Measurements from ENCODE around the gene TBC1D20.
"Not testable (repeated sequence)": the region's sequence is repeated elsewhere in the genome, so short reads cannot be mapped to it uniquely, and the experiment has no call there.

The TBC1D20 gene, protein sequence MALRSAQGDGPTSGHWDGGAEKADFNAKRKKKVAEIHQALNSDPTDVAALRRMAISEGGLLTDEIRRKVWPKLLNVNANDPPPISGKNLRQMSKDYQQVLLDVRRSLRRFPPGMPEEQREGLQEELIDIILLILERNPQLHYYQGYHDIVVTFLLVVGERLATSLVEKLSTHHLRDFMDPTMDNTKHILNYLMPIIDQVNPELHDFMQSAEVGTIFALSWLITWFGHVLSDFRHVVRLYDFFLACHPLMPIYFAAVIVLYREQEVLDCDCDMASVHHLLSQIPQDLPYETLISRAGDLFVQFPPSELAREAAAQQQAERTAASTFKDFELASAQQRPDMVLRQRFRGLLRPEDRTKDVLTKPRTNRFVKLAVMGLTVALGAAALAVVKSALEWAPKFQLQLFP

DNA sequence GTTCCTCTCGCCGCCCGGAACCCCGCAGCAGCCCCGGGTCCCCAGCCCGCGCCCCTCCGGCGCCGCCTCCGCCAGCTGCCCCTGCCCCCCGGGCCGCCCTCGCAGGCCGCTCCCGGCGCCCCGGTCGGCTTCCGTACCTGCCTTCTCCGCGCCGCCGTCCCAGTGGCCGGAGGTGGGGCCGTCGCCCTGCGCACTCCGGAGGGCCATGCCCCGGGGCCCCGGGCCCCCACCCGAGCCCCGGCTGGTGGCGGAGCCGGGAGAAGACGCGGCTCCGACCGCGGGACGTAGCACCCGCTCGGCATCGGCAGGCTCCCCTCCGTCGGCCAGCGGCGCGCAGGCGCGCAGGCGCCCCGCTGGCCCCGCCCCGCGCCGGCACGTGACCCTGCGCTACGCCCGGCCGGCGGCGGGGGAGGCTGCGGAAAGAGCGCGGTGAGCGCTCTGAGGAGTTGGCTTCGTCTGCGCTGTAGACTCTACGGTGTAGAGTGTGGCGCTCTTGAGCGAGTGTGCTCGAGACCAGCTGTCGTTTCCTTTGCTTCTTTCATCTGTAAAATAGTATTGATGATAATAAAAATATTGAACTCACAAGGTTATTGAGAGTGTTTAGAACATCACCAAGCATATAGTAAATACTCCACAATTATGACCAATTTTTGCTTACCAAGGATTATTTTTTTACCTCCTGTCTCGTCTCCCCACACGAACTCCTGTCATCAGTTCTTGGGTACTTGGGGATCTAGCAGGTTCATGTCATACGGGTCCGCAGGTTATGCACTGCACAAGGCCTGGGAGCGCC, at the start of gene TBC1D20:
TSS of gene TBC1D20 (minus strand) at position 335 of the 793 bp plus-strand sequence. CDS start at position 207, 128 bp downstream.
- DNase-seq (ENCODE audit: low read depth in 2 of 2) = peak; percentile 67 to 68

DNA sequence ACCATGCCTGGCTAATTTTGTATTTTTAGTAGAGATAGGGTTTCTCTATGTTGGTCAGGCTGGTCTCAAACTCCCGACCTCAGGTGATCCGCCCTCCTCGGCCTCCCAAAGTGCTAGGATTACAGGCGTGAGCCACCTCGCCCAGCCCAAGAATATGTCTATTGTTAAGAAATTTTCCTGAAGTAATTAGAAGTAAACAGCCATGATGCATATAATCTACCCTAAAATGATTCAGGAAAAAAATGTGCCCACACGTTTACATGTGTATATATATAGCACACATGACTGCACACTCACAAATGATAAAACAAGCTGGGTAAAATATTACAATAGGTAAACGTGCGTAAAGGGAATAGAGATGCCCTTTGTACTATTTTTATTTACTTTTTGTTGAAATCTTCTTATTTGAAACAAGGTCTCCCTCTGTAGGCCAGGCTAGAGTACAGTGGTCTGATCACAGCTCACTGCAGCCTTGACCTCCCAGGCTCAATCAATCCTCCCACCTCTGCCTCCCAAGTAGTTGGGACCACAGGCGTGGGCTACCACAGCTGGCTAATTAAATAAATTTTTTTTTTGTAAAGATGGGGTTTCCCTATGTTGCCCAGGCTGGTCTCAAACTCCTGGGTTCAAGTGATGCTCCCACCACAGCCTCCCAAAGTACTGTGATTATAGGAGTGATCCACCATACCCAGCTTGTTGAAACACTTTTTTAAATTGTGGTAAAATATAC, 48.2 kb upstream of the TBC1D20 start:
- not testable (repeated sequence) for DNase-seq (ENCODE audit: low read depth in 2 of 2)

DNA sequence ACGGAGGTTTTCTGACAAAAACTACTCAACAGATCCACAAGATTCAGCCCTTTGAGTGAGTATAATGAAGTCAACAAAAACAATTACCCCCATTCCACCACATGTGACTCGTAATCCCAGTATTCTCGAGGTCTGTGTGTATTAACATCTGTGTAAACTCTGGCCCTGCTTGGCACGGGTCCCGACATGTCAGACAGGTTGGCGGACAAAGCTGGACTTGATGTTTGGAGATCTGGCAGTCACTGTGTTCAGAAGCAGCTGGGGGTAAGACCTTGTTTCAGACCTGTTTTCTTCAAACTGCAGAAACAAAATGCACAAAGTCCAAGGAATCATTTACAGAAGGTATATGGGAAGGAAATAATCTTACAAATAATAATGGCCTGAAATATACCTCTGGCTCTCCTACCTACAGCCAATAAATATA, 46.0 kb upstream of the TBC1D20 start:
- DNase-seq (ENCODE audit: low read depth in 2 of 2) = not testable (repeated sequence)

DNA sequence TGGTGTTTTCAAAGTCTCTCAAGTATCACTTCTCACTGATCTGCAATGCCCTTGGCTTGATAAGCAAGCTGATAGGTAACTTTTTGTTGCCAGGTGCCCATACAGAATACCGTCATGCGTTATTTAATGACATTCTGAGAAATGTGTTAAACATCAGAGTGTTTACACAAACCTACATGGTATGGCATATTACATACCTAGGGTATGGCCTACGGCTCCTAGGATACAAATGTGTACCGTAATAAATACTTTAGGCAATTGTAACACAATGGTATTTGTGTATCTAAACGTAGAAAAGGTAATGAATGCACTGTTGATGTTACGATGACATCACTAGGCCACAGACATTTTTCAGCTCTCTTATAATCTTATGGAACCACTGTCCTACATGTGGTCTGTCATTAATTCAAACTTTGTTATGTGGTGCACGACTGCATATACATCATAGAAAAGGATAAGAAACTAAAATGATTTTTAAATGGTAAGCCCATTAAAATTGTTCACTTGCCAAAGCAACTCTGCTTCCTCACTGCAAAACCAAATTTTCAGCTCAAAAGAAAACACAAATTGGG, 45.5 kb upstream of the TBC1D20 start:
- DNase-seq (ENCODE audit: low read depth in 2 of 2) = no peak

DNA sequence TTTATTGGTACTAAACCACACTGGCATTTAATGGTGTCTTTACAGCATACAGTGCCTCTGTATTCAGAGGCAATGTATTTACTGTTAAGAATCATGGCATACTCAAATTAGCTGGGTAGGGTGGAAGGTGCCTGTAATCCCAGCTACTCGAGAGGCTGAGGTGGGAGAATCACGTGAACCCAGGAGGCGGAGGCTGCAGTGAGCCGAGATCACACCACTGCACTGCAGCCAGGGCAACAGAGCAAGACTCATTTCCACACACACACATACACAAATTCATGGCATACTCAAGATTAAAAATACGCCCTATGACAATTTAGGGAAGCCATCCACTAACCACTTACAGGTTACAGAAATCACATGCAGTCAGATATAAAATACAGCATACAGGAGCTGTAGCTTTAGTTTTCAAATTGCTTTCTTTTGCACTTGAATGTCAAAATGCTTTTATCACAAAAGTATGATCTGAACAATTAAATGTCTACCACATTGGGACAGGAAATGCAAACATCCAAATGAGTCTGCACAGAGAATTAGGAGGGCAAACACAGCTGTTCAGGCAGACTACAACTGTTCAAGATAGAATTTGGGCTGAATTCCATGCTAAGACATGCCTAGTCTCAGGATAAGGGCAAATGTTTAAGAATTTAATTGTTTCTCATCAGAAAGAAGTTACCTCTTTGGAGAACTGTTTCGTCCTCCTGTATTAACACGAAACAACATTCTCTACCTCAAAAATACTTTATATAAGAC, 44.8 kb upstream of the TBC1D20 start:
- no peak for DNase-seq (ENCODE audit: low read depth in 2 of 2)

DNA sequence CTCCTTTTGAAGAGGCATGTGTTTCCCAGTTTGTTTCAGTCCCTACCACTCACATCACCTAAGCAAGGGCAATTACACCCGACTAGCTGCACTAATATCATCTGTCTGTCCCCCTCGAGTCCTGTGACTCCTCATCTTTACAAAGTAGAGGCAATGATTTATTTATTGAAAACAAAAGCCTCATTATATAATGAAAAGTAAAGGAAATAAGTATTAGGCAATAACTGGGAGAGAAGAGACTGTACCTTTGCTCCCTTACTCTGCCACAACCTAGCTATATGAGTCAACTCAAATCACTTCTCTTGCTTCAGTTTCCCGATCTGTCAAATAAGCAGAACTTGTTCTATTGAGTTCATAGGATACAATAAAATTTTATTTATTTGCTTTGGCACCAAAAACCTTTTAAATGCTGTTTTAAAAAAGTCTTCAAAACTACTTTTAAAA, 42.3 kb upstream of the TBC1D20 start:
- no peak for DNase-seq (ENCODE audit: low read depth in 2 of 2)

DNA sequence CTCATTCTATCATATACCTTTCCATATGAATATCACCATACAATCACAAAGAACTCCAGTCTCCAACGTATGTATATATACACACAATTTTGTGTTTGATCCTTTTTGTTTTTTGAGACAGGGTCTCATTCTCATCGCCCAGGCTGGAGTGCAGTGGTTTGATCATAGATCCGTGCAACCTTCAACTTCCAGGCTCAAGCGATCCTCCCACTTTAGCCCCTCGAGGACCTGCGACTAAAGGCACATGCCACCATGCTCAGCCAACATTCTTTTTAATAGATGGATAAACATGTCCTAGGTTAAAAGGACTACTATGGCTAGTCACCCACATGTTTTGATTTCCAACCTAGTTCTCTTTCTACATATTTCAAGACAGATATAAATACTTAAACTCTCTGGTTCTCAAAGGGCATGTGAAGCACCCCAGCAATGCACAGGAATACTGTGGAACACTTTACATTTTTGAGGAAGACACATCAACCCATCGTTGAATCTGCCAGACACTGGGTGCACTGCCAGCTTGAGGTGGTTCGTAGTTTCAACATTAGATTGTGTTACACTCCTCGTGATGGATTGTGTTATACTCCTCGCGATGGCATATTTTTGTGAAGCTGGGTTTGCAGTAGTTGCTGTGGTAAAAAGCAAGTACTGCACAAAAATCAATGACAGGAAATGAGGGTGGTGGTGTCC, 40.9 kb upstream of the TBC1D20 start:
- no peak for DNase-seq (ENCODE audit: low read depth in 2 of 2)

DNA sequence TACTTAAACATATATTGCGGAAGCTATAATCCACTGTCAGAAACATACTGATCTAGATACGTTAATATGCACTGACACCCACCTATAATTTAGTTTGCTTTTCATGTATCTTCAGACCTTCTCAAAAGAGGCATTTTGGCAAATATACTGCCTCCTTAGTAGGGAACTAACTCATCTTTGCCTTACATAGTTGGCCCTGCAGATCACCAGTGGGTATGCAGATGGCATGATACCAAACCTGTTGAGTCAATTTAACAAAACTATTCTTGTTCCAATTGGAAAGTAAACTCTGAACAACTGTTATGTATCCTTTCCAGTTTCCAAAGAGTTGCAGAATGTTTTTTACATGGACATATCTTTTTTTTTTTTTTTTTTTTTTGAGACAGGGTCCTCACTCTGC, 35.6 kb upstream of the TBC1D20 start:
- no peak for DNase-seq (ENCODE audit: low read depth in 2 of 2)

DNA sequence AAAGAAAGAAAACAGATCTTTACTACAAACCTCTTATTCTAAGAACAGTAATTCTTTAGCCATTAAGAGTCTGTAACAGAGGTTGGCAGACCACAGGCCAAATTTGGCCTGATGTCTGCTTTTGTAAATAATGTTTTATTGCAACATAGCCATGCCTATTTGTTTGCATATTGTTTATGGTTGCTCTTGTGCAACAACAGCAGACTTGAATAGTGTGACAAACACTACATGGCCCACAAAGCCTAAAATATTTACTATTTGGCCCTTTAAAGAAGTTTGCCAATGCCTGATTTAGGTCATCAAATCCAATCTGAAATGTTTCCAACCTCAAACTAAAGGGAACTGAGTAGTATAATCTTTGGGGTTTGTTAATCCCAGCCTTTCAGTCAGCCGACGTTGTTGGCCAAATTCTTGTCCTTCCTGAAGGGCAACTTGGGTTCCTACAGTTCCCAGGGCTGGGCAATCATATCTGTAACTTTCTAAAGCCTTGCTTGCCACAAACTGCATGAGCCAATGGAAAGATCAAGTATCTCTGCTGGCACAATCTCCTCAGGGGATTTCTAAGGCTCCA, 33.9 kb upstream of the TBC1D20 start:
- DNase-seq (ENCODE audit: low read depth in 2 of 2) = no peak

DNA sequence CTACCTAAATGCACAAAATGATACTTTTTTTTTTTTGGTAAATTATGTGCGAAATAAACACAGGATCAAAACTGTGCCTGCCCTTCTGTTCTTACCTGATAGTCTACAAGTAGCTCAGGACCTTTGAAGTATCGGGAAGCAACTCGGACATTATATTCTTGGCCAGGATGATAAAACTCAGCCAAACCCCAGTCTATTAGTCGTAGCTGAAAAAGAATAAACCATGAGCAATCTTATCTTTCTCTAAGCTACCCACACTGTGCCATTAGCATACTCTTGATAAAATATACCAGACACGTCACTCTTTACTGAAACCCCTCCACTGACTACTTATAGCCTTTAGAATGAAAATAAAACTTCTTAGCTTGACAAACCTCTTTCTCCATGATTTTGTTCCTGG, 29.8 kb upstream of the TBC1D20 start:
- DNase-seq (ENCODE audit: low read depth in 2 of 2) = no peak

DNA sequence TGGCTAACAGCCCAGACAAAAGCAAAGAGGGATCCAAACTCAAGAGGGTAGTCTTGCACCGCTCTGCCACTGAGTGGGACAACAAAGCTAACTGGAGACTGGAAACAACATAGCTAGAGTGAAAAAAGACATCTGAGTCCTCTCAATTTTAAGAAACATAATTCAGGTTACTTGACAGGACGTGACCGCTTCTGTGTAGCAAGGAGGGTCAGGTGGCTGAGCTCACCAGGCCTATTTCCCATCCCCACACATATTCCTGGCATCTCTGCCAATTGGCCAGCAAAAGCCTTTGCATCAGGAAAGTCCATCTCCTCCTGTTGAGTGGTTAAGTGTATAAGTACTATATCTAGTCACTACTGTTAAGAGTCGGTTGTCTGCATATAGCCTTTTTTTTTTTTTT, 25.3 kb upstream of the TBC1D20 start:
- no peak for DNase-seq (ENCODE audit: low read depth in 2 of 2)

DNA sequence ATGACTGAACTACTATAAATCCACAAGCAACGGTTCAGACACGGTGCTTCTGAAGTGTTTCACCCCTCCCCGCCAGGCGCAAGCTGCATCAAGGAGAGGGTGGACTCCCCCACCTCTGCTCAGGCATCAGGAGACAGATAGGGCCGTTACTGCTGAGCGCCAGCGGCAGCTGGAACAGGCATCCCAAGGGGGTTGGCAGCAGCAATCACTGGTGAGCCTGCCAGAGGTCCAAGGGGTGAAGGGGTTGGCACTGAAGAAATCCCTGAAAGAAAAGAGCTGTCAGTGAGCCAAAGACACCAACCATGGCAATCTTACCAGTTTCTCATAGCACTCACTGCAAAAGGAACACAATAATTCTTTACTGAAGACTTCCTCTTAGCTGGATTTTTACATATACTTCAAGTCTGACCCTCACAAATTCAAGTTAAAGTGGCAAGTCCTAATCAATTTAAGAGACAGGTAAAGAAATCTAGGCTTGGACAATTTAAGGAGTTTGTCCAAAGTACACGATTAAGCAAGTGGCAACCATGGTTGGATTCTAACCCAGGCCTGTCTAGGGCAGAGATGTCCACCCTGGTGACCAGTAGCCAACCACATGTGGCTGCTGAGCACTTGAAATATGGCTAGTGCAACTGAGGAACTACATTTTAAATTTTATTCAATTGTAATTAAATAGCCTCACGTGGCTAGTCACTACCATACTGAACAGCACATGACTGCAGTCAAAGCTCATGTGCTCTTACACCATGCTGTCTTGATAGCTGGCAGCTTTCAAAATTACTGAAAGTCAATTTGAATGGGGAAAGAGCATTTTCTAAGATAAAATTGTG, 21.7 kb upstream of the TBC1D20 start:
- no peak for DNase-seq (ENCODE audit: low read depth in 2 of 2)

DNA sequence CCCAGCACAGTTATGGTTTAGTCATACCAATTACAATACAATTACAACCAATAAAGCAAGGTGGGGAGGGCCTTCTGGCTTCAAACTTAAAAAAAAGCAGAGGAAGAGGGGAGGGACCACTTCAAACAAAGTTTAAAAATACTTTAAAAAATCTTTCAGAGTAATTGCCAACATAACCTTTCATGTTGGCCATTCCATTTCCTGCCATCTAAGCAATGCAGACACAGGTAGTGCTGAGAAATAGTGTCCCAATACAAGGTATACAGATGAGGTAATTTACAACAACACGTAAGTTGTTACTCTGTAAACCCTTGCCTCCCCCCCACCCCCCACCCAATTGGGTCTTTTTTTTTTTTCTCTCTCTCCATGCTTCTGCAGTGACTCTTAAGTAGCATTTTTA, 18.8 kb upstream of the TBC1D20 start:
- no peak for DNase-seq (ENCODE audit: low read depth in 2 of 2)

DNA sequence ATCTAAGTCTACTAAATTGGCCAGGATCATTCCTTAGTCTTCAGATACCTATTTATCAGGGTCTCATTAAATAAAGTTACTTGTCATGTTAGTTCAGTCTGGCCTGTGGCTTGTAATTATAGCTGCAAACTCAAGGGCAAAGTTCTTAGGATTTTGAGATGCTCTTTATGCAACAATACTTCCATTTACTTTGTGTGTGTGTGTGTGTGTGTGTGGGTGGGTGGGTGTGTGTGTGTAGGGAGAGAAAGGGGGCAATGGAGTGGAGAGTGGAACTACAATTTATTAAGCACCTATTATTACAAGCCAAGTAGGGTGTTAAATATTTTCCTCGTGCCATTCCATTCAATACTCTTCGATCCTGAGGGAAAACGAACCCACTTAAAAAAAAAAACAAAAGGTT, 17.7 kb upstream of the TBC1D20 start:
- no peak for DNase-seq (ENCODE audit: low read depth in 2 of 2)

DNA sequence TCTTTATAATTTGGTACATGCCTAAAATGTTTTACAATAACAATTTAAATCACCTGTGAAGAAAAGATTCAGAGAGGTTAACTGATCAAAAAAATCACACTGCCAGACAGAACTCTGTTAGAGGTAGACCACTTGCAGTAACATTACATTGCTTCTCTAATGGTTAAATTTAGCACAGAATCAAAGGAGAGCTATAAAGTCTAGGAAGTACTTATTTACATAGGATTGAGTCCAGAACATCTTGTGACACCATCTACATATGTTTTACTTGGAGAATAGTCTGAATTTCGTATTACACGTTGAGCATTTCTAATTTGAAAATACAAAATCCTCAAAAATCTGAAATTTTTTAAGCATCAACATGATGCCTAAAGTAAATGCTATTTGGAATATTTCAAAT, 17.2 kb upstream of the TBC1D20 start:
- DNase-seq (ENCODE audit: low read depth in 2 of 2) = no peak

DNA sequence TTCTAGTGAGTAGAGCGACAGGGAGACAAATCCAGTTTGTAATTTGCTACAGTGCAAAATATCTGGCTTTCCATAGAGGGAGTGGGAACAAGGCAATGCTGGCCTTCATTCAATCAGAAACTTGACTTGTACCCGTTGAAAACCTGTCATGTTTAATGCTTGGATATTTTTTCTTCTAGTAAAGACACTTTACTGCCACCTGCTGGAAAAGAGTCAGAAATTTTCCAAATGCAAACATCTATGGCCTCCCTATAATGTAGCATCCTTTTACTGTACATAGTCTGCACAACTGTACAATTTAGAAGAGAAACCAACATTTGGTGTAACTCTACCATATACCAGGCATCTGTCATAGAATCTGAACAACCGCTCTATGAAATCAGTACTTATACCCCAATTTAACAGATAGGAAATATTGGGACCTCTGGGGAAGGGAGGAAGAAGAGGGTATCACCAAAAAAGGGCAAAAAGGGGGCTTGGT, 16.7 kb upstream of the TBC1D20 start:
- no peak for DNase-seq (ENCODE audit: low read depth in 2 of 2)

DNA sequence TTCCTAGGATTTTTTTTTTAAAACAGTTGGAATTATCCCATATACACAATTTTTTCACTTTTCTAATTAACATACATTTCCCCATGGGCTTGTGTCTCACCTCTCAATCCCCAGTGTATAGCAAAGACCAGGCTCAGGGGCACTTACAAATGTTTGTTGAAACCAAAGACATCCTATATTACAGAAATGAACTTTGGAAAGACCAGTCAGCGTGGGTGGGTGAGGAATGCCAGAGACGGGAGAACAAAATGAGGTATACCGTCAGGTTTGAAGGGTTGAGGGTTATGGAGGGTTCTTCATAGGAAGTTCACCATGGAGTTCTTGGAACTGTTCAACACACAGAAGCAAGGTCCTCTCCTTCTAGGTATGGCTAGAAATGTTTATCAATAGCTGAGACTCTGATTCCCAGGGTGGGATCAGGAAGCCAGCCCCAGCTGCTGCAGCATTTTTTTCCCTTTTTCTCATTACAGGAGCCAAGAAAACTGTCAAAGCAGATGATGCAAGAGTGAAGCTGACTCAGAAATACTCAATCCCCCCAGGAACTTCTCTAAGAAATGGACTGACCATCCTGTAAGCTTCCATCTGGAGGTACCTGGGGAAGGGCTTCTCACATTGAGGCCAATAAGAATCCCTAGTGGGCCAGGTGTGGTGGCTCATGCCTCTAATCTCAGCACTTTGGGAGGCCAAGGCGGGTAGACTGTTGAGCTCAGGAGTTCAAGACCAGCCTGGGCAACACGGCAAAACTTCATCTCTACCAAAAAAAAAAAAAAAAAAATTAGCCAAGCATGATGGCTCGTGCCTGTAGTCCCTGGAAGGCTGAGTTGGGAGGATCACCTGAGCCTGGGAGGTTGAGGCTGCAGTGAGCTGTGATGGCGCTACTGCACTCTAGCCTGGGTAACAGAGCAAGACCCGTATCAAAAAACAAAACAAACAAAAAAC, 15.9 kb upstream of the TBC1D20 start:
- no peak for DNase-seq (ENCODE audit: low read depth in 2 of 2)
